GM12878 (cell line): ENCODE measurements around the gene BTBD8. TPM values are rescaled to one million over a fixed set of nuclear protein-coding genes. Genes with fewer than 3 reads are reported as not detected.

Source experiments
- ATAC-seq: fragments of 200-7000 bp; cut with Tn5 transposase; 3 replicates; pipeline ENCODE4 v1.9.1; 2020; ENCODE audit warnings: mild to moderate bottlenecking, moderate library complexity
- BruUV-seq: library from RNA; stranded (reverse); fragments of 400-500 nt; replicated peaks from 2 replicates; lab custom pipeline; 2021; lab: Mats Ljungman, UMichigan
- CTCF ChIA-PET: fragments of 300-600 bp; sonication (Branson Sonifier 250); formaldehyde crosslinking; extraction: SDS; loops from one replicate; lab custom pipeline; 2021; ENCODE audit warnings: inconsistent platforms; lab: Yijun Ruan, JAX
- POLR2A ChIA-PET: fragments of 350-600 bp; formaldehyde crosslinking; extraction: SDS; loops from one replicate; lab custom pipeline; 2021; ENCODE audit warnings: inconsistent platforms; lab: Charles Lee
- RAD21 ChIA-PET: fragments of 300-600 bp; sonication (Branson Sonifier 250); formaldehyde crosslinking; loops from one replicate; lab custom pipeline; 2023; ENCODE audit warnings: antibody characterized with exemption; ENCODE audit not compliant: unreplicated experiment; lab: Charles Lee
- SMC1A ChIA-PET: fragments of 300-600 bp; sonication (Branson Sonifier 250); formaldehyde crosslinking; loops from one replicate; lab custom pipeline; 2023; ENCODE audit not compliant: unreplicated experiment, uncharacterized antibody; lab: Charles Lee
- DNase-seq: peaks from one replicate; pipeline ENCODE4 v3.0.0-alpha.2; 2011; ENCODE audit warnings: low read depth, low spot score
- FAIRE-seq: peaks from 3 replicates; lab custom pipeline; 2011; peaks lifted over from hg19 to GRCh38; lab: Jason Lieb, UNC
- H2AFZ ChIP-seq: 2 replicates; pipeline ENCODE4 v1.6.0; 2011; ENCODE audit warnings: low read depth, low read length, control low read depth; ENCODE audit not compliant: control insufficient read depth
- H3K27ac ChIP-seq: 2 replicates; pipeline ENCODE4 v1.5.1; 2011; ENCODE audit warnings: control low read depth; ENCODE audit not compliant: control insufficient read depth, insufficient read depth
- H3K27me3 ChIP-seq, 2 experiments: replicated peaks in 1 of 2; 2 replicates each; pipeline versions ENCODE4 v1.6.0 to v1.6.1; 2011; ENCODE audit warnings: low read length in 1 of 2; ENCODE audit not compliant: control insufficient read depth in 2 of 2, insufficient read depth in 2 of 2
- H3K36me3 ChIP-seq, 2 experiments: 2 replicates each; pipeline ENCODE4 v1.5.1; 2011; ENCODE audit warnings: low read length in 1 of 2; ENCODE audit not compliant: control insufficient read depth in 2 of 2, insufficient read depth in 2 of 2
- H3K4me1 ChIP-seq: 2 replicates; pipeline ENCODE4 v1.6.1; 2011; ENCODE audit warnings: mild to moderate bottlenecking, low read length, moderate library complexity, mixed read lengths; ENCODE audit not compliant: control insufficient read depth, insufficient read depth
- H3K4me2 ChIP-seq: 2 replicates; pipeline ENCODE4 v1.6.0; 2011; ENCODE audit warnings: control low read depth; ENCODE audit not compliant: control insufficient read depth, insufficient read depth
- H3K4me3 ChIP-seq: fragments of 200-600 bp; sonication (generic); 2 replicates; pipeline ENCODE4 v1.5.1; 2016
- H3K79me2 ChIP-seq: 2 replicates; pipeline ENCODE4 v1.6.0; 2011; ENCODE audit warnings: low read length; ENCODE audit not compliant: control insufficient read depth, insufficient read depth
- H3K9ac ChIP-seq: 2 replicates; pipeline ENCODE4 v1.8.0; 2011; ENCODE audit warnings: low read length, control low read depth, mixed read lengths; ENCODE audit not compliant: control insufficient read depth, insufficient read depth
- H3K9me3 ChIP-seq: replicated peaks from 3 replicates; pipeline ENCODE4 v1.5.1; 2011; ENCODE audit warnings: mild to moderate bottlenecking, low read length; ENCODE audit not compliant: control insufficient read depth, insufficient read depth
- H4K20me1 ChIP-seq: 2 replicates; pipeline ENCODE4 v1.6.0; 2011; ENCODE audit not compliant: control insufficient read depth, insufficient read depth
- ETV6 ChIP-seq, 2 experiments: fragments of 450-650 bp in 1 of 2; IDR thresholded peaks in 1 of 2; conservative IDR thresholded peaks in 1 of 2; 2 replicates each; pipeline ENCODE4 v1.6.1; 2014; ENCODE audit warnings: antibody characterized with exemption in 1 of 2, borderline replicate concordance in 1 of 2, low read depth in 1 of 2, mild to moderate bottlenecking in 1 of 2, moderate library complexity in 1 of 2
- JUND ChIP-seq: IDR thresholded peaks from 2 replicates; pipeline ENCODE4 v1.6.1; 2012; ENCODE audit warnings: low read depth, mild to moderate bottlenecking, low read length, improper control_type of control experiment, moderate library complexity
- KLF5 ChIP-seq: fragments of 450-650 bp; IDR thresholded peaks from 2 replicates; pipeline ENCODE4 v1.6.1; 2014; ENCODE audit warnings: mild to moderate bottlenecking; ENCODE audit not compliant: partially characterized antibody
- MTA2 ChIP-seq: fragments of 450-650 bp; IDR thresholded peaks from 2 replicates; pipeline ENCODE4 v1.6.1; 2016; ENCODE audit warnings: low read depth, mild to moderate bottlenecking, moderate library complexity
- SIN3A ChIP-seq: IDR thresholded peaks from 2 replicates; pipeline ENCODE4 v1.6.1; 2012; ENCODE audit warnings: low read depth, low read length, improper control_type of control experiment
- TBL1XR1 ChIP-seq: IDR thresholded peaks from 2 replicates; pipeline ENCODE4 v1.6.1; 2012; ENCODE audit warnings: low read depth, low read length, improper control_type of control experiment
- WRNIP1 ChIP-seq: IDR thresholded peaks from 2 replicates; pipeline ENCODE4 v1.6.1; 2011; ENCODE audit warnings: low read depth, low read length, improper control_type of control experiment, borderline replicate concordance
- WGBS: methylation state at CpG from one replicate; pipeline ENCODE4 v1.1.6; 2016; ENCODE audit warnings: low lambda C conversion rate; ENCODE audit not compliant: insufficient replicate concordance, insufficient coverage; ENCODE audit errors: missing lambda C conversion rate; 5-methylcytosine and 5-hydroxymethylcytosine counted together
- in situ Hi-C: fragments of 300-500 bp; cut with MboI; formaldehyde crosslinking; loops from 9 replicates; pipeline ENCODE4 v1.14.3; 2018; ENCODE audit warnings: mixed read lengths
- intact Hi-C: fragments of 100-400 bp; cut with micrococcal nuclease; formaldehyde crosslinking; loops from one replicate; pipeline ENCODE4 v1.14.2; 2022; ENCODE audit not compliant: unreplicated experiment
- polyA plus RNA-seq, 11 experiments: library from polyadenylated mRNA; depleted of rRNA in 4 of 11; unstranded in 6 of 11; stranded (reverse) in 5 of 11; fragments of >200 nt; fragmentation: Nextera tagmentation in 4 of 11; fragmentation: Illumina TruSeq in 1 of 11; extraction: Ambion mirVana in 4 of 11; extraction: Trizol in 1 of 11; gene quantifications; 1 replicate in 1 of 11; 2 replicates in 10 of 11; pipeline versions ENCODE4 v1.2.1 to v1.2.3, GENCODE V29; 2011 to 2016; ENCODE audit warnings: inconsistent platforms in 2 of 11, missing spikeins in 2 of 11, low read depth in 1 of 11
- total RNA-seq, 4 experiments: library from RNA; depleted of rRNA in 3 of 4; stranded (reverse); fragments of >200 nt in 3 of 4; fragmentation: Illumina TruSeq in 1 of 4; extraction: Trizol in 1 of 4; gene quantifications; 2 replicates each; pipeline versions ENCODE4 v1.2.1 to v1.2.3, GENCODE V29; 2013 to 2021
- TF ChIP-seq, protein P1 (sequence below): fragments of 450-650 bp; IDR thresholded peaks from 2 replicates; pipeline ENCODE4 v1.6.1; 2014; ENCODE audit warnings: mild to moderate bottlenecking

BTBD8 gene
- total and polyA plus RNA-seq, 10 of the 15 experiments (the other 5 are each of a cell fraction or from before 2014, with no cell fraction given) = 0.07 to 0.32 (median 0.19) TPM; not detected in 1

DNA sequence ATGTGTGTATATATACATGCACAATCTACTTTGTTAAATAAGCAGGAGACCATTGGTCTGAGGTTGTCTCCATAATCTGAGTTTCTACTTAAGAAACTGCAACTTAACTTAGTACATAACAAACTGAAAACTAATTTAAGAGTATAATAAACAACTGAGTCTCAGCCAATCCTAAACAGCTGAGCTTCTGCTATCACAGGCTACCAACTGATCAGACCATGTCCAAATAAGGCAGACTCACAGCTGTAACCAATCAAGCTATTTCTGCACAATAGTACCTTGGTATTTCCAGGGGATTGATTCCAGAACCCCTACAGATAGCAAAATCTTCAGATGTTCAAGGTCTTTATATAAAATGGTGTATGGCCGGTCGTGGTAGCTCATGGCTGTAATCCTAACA, 111.6 kb downstream of the BTBD8 start:
- POLR2A ChIA-PET = no interaction called here
- no TSS peak for BruUV-seq

DNA sequence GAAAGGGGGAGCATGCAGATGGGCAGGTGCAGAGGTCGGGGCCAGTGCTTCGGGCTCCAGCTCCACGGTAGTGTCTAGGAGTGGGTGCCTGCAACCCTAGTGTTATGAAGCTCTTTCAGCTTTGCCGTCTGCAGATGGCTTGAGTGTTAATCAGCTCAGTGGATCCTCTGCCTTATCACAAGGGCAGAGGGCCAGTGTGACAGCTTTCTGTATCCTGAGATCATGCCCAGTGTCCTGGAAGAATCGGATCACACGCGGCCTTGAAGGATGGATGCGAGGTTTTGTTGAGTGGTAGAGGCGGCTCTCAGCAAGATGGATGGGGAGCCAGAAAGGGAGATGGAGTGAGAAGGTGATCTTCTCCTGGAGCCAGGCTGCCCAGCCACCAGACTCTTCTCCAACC, 112.1 kb downstream of the BTBD8 start:
- no peaks in the 10 kb centered on the region for H3K27me3 ChIP-seq
- no peaks in the 10 kb centered on the region for H4K20me1 ChIP-seq
- H3K4me2 ChIP-seq = no peak overlapping the region
- ChIA-PET POLR2A (no interaction called here), CTCF (interaction anchor here (0.7 to 1.1 kb wide), 2 partner anchors 18 to 99 kb away, joined by 3 read pairs; no protein-coding TSS in a partner anchor), SMC1A (interaction anchor here (1.2 kb wide), 1 partner anchor 15 kb away, joined by 3 read pairs; no protein-coding TSS in a partner anchor), RAD21 (no interaction called here)
- no peak for FAIRE-seq
- H3K9me3 ChIP-seq = no peaks in the 10 kb centered on the region
- no TSS peak for BruUV-seq
- H3K9ac ChIP-seq = no peak overlapping the region
- no peak for ATAC-seq
- WGBS = 79% methylated on average over 9 of the region's 9 CpGs
- intact Hi-C loops = no loop called here
- in situ Hi-C loops = no loop called here
- no peak overlapping the region for H3K4me3 ChIP-seq
- no peak overlapping the region for H3K27ac ChIP-seq
- no peaks in the 10 kb centered on the region for H3K4me1 ChIP-seq
- TF ChIP-seq, protein P1, sequence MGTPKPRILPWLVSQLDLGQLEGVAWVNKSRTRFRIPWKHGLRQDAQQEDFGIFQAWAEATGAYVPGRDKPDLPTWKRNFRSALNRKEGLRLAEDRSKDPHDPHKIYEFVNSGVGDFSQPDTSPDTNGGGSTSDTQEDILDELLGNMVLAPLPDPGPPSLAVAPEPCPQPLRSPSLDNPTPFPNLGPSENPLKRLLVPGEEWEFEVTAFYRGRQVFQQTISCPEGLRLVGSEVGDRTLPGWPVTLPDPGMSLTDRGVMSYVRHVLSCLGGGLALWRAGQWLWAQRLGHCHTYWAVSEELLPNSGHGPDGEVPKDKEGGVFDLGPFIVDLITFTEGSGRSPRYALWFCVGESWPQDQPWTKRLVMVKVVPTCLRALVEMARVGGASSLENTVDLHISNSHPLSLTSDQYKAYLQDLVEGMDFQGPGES = no peak
- TF ChIP-seq TBL1XR1 (no peak), JUND (no peak), SIN3A (no peak), ETV6 (conservative IDR thresholded peaks at IDR 0.05 in 1 of 2, IDR thresholded peaks at IDR 0.05 in 1 of 2; ENCODE audit: borderline replicate concordance in 1 of 2, low read depth in 1 of 2) (no peak), WRNIP1 (no peak)
- H3K79me2 ChIP-seq = no peaks in the 10 kb centered on the region
- no peak for DNase-seq
- no peaks in the 10 kb centered on the region for H3K36me3 ChIP-seq
- no peak overlapping the region for H2AFZ ChIP-seq

More for the DNA sequence above, 111.6 kb downstream of the BTBD8 start:
- H3K79me2 ChIP-seq = no peaks in the 10 kb centered on the region
- no peaks in the 10 kb centered on the region for H4K20me1 ChIP-seq
- no peak overlapping the region for H2AFZ ChIP-seq
- H3K9ac ChIP-seq = no peak overlapping the region
- RAD21 ChIA-PET = no interaction called here
- H3K36me3 ChIP-seq = no peaks in the 10 kb centered on the region
- in situ Hi-C loops = no loop called here
- TF ChIP-seq KLF5 = no peak
- TF ChIP-seq MTA2 = no peak
- TF ChIP-seq, all 136 proteins: peak for 0
- 75% methylated on average over 2 of the region's 2 CpGs for WGBS
- intact Hi-C loops = no loop called here
- ChIA-PET SMC1A (no interaction called here), CTCF (interaction anchor here (0.7 to 1.1 kb wide), 2 partner anchors 17 to 99 kb away, joined by 3 read pairs; no protein-coding TSS in a partner anchor)
- DNase-seq (no peak), ATAC-seq (no peak), FAIRE-seq (no peak)
- Histone ChIP-seq H3K4me3 (no peak overlapping the region), H3K9me3 (no peaks in the 10 kb centered on the region), H3K27ac (no peak overlapping the region), H3K27me3 (no peaks in the 10 kb centered on the region), H3K4me2 (no peak overlapping the region), H3K4me1 (no peaks in the 10 kb centered on the region)
